ENCODE results near the gene PSME4.
"Not testable (repeated sequence)": the region's sequence is repeated elsewhere in the genome, so short reads cannot be mapped to it uniquely, and the experiment has no call there.

GRCh38 chr2:53841651-53842050 lies 129.1 kb downstream of the PSME4 start:
- not testable (repeated sequence) for TF ChIP-seq CTCF (IDR thresholded peaks at IDR 0.05 in 4 of 5, conservative IDR thresholded peaks at IDR 0.05 in 1 of 5); POLR2A (IDR thresholded peaks at IDR 0.05)

All from gastrocnemius medialis (tissue), 4 donors.